KBM-7 (cell line): Measurements from ENCODE around the gene EN2.

Source experiments
- DNase-seq: peaks from one replicate; pipeline ENCODE4 v3.0.0-alpha.2; 2015
- in situ Hi-C: fragments of 300-500 bp; cut with MboI; formaldehyde crosslinking; loops from 2 replicates; pipeline ENCODE4 v1.14.3; 2020; ENCODE audit warnings: low sequenced_read_pairs, low pct_unique_long_range_greater_than_20kb, mixed read lengths

The EN2 gene

DNA sequence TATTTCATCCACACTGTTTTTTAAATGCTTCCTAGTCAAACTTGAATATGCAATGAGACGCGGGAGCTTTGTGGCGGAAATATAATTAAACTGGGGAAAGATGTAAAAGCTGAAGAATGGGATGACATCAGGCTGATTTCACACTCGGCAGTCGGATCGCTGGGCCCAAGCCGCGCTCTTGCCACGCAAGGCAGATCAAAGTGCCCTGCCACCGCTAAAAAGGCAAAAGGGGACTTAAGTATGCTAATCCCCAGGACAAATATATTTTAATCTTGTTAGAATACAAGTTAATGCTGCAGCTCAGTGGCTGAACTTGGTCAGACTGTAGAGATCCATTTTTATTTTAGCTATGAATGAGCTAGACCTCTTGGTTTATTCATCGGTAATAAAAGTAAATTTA is 13.8 kb downstream of the EN2 start:
- DNase-seq, result no peak
- in situ Hi-C loops, result no loop called here

DNA sequence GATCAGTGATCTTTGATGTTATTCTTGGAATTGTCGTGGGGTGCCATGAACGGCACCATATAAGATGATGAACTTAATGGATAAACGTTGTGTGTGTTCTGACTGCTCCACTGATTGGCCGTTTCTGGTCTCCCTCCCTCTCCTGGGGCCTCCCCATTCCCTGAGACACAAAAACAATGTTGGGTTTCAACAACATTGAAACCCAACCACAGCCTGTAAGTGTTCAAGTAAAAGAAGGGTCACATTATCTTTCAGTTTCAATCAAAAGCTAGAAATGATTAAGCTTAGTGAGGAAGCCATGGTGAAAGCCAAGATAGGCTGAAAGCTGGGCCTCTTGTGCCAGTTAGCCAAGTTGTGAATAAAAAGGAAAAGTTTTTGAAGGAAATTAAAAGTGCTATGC is 19.5 kb downstream of the EN2 start:
- in situ Hi-C loops, result no loop called here
- no peak for DNase-seq

DNA sequence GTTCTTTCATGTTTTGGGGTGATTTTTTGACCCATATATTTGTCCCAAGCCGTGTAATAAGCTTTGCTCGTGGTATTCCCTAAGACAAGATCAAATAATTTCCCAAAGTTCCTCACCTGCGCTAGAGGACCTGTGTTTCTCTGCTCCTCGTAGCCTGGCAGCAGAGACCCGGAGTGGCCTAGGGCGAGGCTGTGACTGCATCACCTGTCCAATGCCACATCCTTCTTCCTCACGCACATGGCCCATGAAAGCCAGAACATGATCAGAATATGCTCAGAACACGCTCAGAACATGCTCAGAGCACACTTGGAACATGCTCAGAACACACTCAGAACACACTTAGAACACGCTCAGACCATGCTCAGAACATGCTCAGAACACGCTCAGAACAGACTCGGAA is 23.8 kb downstream of the EN2 start:
- in situ Hi-C loops, result no loop called here
- no peak for DNase-seq

DNA sequence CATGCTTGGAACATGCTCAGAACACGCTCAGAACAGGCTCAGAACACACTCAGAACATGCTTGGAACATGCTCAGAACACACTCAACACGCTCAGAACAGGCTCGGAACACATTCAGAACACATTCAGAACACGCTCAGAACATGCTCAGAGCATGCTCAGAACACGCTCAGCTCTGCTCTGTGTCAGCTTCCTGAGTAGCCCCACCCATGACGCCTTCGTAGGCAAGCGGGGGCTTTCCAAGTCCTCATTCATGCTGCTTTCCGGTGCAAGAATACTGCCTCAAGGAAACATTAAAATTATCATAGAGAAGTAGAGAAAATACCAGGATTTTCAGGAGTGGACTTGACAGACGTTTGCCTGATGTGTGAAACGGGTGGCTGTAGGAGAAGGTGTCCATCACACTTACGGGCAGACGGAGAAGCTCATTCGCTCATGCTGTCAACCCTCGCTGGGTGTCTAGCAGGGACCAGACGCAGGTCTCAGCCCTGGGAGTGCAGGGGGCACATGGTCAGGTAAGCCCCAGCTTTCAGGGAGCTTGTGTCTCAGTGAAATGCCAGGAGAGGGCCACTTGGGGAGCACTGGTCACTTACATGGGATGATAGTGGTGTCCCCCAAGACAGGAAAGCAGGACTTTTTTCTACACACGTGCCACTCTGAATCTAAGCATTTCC is 24.7 kb downstream of the EN2 start:
- DNase-seq, result no peak
- in situ Hi-C loops, result no loop called here

DNA sequence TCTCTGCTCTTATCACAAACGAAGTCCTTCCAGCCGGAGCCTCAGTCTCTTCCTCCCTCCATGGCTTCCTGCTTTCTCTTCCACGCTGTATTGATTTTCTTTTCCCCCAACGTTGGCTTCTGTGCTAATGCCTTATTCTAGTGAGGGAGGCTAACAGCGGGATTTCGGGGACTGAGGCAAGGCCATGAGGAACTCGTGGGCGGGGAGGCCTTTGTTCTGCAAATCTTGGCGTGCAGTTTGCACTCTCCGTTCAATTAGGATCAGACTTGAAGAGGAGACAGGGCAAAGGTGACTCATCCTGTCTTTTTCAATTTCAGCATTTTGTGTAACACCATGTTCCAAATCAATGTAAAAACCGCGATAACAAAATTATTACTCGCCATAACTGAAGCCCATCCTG is 25.3 kb downstream of the EN2 start:
- DNase-seq, result no peak
- in situ Hi-C loops, result no loop called here

DNA sequence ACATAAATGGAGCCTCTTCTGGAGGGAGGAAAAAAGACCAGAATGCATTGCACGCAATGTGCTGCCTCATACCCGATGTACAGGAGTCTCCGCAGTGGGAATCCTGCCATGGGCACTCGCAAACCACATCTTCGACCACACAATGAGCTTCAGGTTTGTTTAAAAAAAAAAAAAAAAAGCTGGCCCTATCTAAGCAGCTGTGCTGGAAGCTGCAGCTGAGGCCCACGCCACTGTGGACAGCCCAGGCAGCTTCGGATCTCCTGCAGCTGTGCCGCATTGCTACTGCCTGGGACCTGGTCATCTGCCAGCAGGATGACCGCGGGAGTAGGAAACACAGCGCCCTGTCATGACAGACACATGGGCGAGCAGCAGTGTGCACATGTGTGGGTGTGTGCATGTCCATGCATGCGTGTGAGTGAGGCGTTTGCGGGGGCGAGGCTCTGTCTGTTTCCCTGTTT is 26.0 kb downstream of the EN2 start:
- no peak for DNase-seq
- in situ Hi-C loops, result no loop called here

DNA sequence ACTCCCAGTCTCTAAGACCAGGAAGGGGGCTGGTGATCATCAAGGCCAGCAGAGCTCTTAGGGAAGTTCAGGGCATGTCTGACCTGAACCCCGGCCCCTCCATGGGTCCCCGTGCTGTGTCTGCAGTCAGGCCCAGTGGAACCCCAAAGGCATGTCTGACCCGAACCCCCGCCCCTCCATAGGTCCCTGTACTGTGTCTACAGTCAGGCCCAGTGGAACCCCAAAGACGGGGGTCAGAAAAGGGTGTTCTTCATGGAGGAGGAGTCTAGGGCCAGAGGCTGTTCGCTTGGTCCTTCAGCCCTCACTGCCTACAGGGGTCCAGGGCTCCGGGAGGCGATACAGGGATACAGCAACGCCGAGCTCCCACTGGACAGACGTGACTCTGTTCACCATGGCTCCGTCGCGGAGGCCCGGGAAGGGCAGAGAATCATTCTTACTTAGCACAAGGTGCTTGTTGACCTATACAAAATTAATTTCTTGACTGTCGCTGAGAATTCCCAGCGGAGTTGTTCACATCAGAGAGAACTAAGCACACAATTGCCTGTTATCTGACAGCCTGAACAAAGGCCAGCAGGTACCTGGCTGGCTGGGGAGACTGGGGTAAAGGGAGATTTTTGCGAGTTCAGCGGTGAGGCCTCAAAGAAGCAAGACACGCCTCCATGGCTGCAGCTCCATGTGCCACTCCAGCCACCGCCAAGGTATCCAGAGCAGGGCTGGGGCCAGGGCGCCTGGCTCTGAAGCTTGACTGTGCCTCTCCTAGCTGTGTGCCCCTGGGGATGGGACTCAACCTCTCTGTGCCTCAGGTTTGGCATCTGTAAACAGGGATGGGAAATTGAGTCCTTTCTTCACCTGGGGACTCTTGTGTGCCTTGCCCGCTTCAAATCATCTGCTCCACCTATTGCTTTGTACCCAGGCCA is 26.8 kb downstream of the EN2 start:
- DNase-seq, result no peak
- in situ Hi-C loops, result no loop called here

DNA sequence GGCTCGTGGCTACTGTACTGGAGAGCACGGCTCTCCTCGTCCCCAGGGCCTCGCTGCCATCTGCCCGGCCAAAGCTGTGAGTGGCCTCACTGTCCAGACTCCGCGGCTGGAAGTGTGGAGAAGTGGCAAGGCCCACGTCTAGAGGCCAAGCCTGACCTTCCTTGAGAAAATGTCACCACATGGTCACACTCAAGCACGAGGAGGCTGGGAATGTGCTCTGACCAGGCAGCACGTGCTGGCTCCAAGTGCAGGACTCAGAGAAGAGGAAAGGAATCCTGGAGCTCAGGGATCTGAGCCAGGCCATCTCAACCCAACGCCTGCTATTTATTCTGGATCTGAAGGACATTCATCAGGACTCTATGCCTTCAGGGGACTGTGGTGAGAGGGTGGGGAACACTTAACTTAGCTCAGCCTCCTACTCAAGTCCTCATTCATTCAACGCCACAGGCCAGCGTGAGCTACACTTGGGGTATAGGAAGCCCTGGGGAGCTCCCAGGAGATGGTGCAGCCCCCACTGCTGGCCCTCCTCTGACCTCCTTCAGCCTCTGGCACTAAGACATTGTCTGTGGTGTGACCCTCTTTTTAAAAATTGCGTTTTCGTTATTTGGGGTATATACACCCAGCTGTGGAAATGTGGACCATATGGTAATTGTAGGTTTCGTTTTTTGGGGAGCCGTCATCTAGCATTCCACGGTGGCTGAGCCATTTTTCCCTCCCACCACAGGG is 29.0 kb downstream of the EN2 start:
- in situ Hi-C loops, result no loop called here
- no peak for DNase-seq

DNA sequence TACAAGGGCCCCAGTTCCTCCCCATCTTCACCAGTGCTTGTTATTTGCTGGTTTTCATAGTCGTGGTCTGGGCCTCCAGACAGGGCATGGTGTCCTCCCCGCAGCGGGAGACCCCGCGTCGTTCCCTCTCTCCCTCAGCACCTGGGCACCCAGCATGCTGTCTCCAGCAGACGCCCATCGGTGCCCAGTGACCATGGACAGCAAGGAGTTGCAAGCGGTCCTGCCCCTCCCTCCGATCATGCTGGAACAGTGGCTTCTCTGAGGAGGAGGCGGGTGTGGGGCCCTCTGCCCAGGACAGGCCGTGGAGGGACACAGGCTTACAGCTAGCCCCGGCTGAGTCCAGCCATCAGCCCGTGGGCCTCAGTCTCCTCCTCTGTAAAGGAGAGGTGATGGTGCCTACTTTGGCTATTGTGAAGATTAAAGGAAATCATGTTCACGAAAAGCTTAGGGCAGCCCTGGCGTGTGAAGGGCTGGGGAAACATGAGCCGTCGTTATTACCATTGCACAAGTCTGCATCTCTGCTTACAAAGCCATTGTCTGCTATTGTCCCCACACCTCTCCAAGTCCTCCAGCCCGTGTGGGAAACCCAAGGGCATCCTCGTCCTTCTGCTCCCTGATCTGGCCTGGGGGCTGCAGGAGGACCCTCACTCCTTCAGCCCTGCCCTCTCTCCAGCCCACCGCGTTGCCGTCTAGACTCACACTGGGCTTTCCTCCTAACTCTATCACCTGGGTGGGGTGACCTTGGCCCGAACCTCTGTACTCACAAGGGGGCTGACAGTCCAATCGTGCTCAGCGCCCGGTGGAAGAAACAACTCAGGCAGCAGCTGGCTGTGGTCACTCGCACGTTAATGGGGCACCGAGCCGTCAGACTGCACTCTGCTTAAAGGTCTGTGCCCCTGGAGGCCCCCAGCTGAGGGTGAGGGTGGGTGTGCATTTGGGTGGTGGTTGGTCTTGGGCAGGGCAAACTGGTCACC is 29.9 kb downstream of the EN2 start:
- DNase-seq, result no peak
- in situ Hi-C loops, result no loop called here

DNA sequence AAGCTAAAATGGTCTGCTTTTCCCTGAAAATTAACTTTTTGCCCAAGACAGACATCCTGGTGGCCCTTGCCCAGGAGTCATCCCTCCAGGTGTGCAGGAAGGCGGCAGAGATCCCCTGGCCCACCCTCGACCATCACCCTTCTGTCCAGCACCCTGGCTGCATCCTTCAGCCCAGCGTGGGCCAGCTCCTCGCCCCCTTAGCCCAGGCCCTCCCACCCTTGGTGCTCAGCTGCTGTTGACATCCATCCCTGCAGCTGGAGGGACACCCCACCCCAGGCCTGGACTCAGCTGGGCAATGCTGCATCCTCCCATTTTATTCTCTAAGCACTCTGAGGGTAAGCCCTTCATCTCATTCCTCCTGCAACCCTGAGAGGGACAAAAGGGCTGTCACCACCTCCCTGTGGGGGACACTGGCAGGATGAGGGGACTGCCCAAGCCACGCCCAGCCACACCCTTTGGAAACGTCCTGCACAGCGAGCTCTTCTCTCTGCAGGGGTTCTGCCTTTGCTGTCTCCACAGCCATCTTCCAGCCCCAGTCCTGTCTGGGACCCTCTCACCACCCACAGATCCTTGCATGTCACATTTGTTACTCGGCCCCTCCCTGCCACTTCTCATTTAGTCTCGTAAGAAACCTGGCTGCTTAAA is 30.7 kb downstream of the EN2 start:
- in situ Hi-C loops, result no loop called here
- DNase-seq, result no peak

DNA sequence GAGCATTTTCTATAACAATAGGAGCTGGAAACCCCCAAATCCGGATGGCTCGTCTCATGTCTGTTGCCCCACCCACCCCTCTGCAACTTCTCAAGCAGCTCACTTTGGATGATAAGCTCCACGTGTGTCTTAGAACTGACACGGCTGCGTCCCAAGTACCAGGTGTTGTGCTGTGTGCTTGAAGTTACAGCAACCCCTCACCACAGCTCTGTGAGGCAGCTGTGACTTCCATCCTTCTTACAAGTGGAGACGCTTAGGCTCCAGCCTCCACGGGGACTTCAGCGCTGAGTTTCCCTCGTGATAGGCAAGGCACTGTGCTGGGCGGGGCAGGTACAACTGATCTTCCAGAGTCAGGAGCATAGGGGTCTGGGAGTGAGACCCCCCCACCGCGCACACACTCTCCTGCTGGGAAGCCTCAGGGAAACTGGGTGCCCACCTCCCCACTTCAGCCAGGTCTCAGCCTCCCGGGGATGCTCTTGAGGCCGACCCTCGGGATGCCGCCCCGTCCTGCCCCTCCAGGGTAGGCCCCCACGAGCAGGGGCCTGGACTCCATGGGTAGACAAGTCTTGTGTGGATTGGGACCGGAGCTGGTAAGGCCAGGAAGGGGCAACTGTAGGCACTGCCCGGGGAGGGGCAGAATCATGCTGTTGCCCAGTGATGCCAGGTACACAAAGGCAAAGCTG is 31.4 kb downstream of the EN2 start:
- in situ Hi-C loops, result no loop called here
- DNase-seq, result no peak

DNA sequence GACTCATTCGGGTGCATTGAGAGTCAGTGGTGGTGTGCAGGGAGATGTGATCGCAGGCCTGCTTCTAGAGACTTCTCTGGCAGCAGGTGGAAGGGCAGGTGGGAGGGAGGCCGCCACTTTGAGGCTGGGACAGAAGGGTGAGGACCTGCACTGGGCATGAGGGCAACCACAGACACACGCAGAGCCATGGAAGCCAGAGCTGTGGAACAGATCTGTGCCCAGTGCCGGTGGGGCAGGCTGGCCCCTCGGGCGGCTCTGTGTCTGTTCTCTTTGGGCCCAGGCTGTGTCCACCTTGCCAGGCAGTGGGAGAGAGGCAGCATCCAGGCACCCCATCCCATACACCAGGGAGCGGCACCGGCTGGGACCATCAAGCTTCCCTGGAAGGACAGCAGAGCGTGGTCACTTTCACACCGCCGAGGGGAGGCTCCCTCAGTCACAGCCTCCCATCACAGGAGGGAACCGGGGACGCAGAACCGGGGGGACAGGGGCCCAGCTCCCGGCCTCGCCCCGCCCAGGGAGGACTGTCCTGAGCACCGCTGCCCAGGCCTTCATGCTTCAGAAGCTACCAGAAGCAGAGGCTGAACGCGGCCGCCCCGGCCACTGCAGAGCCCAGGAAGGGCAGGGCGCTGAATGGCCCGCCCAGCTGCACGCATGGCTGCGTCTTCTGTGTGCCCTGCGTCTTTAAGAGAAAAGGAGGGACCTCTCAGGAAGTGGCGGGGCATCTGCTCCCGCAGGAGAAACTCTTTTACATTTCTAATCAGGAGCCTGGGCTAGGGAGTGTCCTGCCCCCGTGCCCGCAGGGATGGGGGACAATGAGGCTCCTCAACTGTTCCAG is 32.1 kb downstream of the EN2 start:
- DNase-seq, result no peak
- in situ Hi-C loops, result no loop called here

DNA sequence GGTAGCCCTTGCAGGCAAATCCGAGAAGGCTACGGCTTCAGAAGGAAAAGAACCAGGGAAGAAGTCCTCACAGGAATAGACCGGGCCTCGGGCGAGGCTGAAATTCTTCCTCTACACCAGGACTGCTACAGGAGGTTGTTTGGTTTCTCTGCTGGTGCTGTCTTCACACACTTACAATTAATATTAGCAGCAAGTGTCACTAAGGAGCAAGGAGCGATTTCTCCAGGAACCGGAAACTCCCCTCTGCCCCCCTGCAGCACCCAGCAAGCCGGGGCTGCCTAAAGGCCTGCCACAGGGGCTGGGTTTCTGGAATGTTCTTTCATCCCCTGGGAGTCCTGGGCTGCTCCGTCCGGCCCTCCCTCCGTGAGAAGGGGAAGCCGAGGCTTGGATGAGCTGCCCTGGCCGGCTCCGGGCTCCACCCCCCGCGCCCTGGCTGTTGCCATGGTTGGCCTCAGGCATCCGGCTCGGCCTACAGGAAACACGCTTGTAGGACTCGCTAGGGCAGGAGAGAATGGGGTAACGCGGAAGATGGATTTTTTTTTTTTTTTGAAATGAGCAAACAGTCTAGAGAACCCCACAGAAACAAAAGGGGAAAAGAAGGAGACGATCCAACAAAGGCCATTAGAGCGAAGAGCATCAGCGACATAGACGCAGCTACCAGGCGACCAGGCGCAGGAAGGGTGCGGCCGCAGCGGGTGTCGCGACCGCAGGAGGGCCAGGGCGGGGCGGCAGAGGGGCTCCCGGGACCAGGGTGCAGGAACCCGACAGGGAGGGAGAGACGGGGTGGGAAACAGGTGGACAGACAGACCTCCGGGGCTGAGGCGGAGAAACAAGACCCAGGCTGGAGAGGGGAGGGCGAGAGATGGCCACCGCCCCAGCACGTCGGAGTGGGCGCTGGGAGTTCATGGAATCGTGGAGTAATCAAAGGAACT is 33.0 kb downstream of the EN2 start:
- in situ Hi-C loops, result no loop called here
- no peak for DNase-seq

DNA sequence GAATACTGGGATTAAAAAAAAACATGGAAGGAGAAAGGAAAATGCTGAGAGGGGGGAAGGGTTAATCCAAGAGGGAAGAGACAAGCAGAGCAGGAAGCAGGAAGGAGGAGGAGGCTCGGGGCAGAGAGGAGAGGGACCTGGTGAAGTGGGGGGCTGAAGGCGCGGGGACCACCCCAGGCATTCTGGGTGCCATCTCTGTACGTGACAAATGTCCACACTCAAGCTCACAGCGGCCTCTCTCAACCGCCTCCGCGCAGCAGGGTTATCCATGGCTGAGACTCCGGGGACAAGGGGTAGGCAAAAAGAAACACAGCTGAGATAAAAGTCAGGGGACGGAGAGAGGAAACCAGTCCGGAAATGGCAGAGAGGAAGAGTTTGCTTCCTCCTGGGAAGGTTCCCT is 33.9 kb downstream of the EN2 start:
- DNase-seq, result no peak
- in situ Hi-C loops, result no loop called here

DNA sequence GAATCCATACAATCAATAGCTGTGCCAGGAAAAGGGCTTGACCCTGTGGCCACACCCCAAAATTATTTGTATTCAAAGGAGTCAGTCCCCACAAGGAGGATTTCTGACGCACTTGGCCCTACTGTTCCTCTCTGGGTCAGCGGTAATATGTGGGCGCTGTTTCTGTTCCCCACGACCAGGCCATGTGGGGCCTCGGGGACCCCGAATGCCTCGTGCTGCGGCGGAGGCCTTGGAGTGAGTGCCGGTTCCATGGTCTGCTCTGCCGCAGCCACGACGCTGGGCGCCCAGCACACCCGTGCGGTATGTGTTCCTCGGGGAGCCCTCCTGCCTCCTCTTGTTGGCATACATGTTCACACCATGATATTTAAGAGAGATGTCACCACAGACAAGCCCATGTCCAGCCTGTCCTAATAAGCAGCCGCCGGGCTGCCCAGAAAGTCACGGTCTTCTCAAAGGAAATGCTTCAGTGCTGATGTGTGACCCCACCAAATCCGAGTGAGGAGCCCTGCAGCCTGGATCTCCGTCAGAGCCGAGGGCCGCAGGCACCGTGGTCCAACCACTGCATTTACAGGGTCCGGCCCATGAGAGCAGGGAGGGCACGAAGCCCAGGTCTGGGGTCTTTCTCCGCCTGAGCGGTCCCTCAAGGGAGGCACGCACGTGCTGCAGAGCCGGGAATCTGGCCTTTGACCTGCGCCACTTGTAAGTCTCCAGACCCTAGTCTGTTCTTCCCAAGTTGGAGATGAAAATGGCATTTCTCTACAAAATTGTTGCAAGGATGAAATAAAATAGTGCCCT is 36.0 kb downstream of the EN2 start:
- no peak for DNase-seq
- in situ Hi-C loops, result no loop called here
